Upper lobe of right lung (tissue), 1 donor: Measurements from ENCODE around the gene KCTD14. TPM values are rescaled to one million over a fixed set of nuclear protein-coding genes. Genes with fewer than 3 reads are reported as not detected.
"Not testable (repeated sequence)": the region's sequence is repeated elsewhere in the genome, so short reads cannot be mapped to it uniquely, and the experiment has no call there.

Source experiments
- ATAC-seq: fragments of 200-7000 bp; cut with Tn5 transposase; one replicate; pipeline ENCODE4 v1.9.1; 2020; ENCODE audit warnings: mild to moderate bottlenecking, moderate library complexity
- DNase-seq: peaks from one replicate; pipeline ENCODE4 v3.0.0-alpha.2; 2020
- H3K27ac ChIP-seq: fragments of 200-600 bp; one replicate; pipeline ENCODE4 v1.8.0; 2022
- H3K27me3 ChIP-seq: fragments of 200-600 bp; one replicate; pipeline ENCODE4 v1.8.0; 2022; ENCODE audit warnings: mild to moderate bottlenecking
- H3K36me3 ChIP-seq: fragments of 200-600 bp; one replicate; pipeline ENCODE4 v1.8.0; 2022
- H3K4me1 ChIP-seq: fragments of 200-600 bp; one replicate; pipeline ENCODE4 v1.8.0; 2022
- H3K4me3 ChIP-seq: fragments of 200-600 bp; one replicate; pipeline ENCODE4 v1.8.0; 2022; ENCODE audit warnings: mild to moderate bottlenecking
- H3K9me3 ChIP-seq: fragments of 200-600 bp; one replicate; pipeline ENCODE4 v1.8.0; 2022
- intact Hi-C: fragments of 100-400 bp; cut with DNase I; formaldehyde crosslinking; loops from one replicate; pipeline ENCODE4 v1.11.0; 2022
- total RNA-seq: library from RNA; stranded (reverse); fragmentation: NEBNext Ultra II Directional; extraction: Animal tissue kit (Norgen Biotek cat#: 25700); gene quantifications from one replicate; pipeline ENCODE4 v1.2.1, GENCODE V29; 2021
- TF ChIP-seq, protein P1 (sequence below): fragments of 200-600 bp; IDR thresholded peaks from one replicate; pipeline ENCODE4 v1.8.0; 2022; ENCODE audit warnings: antibody characterized with exemption
- donor health status: DM: no; HTN: yes; CAD: no; lungs with severe emphysema.

KCTD14 gene
- total RNA-seq, 1 donor from 2014 or later: 13.6 TPM

DNA sequence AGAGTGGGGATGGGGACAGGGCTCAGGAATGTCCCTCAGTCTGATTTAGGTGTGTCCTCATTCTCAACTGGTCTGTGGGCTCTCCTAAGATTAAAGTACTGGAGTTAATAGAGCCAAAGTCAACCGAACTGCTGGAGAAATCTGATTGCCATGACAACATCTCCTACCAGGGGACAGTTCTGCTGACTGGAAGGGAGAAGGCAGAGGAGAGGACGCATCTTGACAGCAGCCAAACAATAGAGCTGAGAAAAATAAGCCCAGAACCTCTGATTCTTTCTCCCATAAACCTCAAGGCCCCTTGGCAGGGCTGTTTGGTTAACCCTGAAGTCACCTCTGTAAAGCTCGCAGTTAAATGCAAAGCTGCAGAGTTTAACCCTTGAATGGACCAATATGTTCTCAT lies 2.8 kb downstream of the KCTD14 start:
- Histone ChIP-seq H3K4me1 (no peaks in the 10 kb centered on the region), H3K36me3 (no peaks in the 10 kb centered on the region), H3K4me3 (no peak overlapping the region), H3K9me3 (no peaks in the 10 kb centered on the region), H3K27ac (no peak overlapping the region), H3K27me3 (no peaks in the 10 kb centered on the region)
- ATAC-seq (peak; percentile 34), DNase-seq (no peak)
- intact Hi-C loops: no loop called here
- TF ChIP-seq, protein P1, sequence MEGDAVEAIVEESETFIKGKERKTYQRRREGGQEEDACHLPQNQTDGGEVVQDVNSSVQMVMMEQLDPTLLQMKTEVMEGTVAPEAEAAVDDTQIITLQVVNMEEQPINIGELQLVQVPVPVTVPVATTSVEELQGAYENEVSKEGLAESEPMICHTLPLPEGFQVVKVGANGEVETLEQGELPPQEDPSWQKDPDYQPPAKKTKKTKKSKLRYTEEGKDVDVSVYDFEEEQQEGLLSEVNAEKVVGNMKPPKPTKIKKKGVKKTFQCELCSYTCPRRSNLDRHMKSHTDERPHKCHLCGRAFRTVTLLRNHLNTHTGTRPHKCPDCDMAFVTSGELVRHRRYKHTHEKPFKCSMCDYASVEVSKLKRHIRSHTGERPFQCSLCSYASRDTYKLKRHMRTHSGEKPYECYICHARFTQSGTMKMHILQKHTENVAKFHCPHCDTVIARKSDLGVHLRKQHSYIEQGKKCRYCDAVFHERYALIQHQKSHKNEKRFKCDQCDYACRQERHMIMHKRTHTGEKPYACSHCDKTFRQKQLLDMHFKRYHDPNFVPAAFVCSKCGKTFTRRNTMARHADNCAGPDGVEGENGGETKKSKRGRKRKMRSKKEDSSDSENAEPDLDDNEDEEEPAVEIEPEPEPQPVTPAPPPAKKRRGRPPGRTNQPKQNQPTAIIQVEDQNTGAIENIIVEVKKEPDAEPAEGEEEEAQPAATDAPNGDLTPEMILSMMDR: no peak

DNA sequence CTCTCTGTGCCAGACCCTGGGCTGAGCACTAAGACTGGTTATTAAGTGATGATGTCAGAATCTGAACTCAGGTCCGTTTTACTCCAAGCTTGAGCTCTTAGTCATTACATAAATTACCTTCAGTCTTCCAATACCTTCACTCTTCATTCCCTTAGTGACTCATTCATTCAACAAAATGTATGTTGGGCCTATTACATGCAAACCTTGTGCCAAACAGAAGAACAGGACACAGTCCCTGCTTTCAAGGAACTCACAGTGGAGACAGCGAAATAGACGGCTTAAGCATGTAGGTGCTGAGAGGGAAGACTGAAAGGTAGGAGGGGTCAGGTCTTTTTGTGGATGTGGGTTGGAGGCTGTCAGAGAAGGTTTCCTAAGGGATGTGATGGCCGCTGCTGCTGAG lies 3.3 kb downstream of the KCTD14 start:
- intact Hi-C loops: no loop called here
- H3K27ac ChIP-seq: no peak overlapping the region
- no peak overlapping the region for H3K4me3 ChIP-seq
- no peaks in the 10 kb centered on the region for H3K4me1 ChIP-seq
- H3K27me3 ChIP-seq: no peaks in the 10 kb centered on the region
- TF ChIP-seq, protein P1: no peak
- H3K36me3 ChIP-seq: no peaks in the 10 kb centered on the region
- ATAC-seq: no peak
- no peaks in the 10 kb centered on the region for H3K9me3 ChIP-seq
- DNase-seq: no peak

DNA sequence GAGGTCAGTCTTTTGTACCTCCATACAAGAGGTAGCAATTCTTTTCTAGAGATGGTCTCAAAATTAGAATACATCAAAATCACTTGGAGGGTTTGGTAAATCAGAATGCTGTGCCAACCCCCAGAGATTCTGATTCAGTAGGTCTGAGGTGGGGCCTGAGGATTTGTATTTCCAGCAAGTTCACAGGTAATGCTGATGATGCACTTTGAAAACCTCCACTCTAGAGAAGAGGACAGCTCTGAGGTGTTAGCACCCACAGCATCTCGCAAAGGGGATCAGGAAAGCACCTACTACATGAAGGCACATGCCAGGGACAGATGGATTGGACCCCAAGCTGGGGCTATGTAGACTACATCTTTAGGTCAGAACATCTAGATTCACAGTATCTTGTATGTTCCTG lies 7.2 kb downstream of the KCTD14 start:
- H3K9me3 ChIP-seq: no peaks in the 10 kb centered on the region
- H3K27ac ChIP-seq: no peak overlapping the region
- no peak for DNase-seq
- H3K4me3 ChIP-seq: no peak overlapping the region
- H3K27me3 ChIP-seq: no peaks in the 10 kb centered on the region
- TF ChIP-seq, protein P1: no peak
- no peaks in the 10 kb centered on the region for H3K36me3 ChIP-seq
- no peak for ATAC-seq
- intact Hi-C loops: no loop called here
- H3K4me1 ChIP-seq: no peaks in the 10 kb centered on the region

DNA sequence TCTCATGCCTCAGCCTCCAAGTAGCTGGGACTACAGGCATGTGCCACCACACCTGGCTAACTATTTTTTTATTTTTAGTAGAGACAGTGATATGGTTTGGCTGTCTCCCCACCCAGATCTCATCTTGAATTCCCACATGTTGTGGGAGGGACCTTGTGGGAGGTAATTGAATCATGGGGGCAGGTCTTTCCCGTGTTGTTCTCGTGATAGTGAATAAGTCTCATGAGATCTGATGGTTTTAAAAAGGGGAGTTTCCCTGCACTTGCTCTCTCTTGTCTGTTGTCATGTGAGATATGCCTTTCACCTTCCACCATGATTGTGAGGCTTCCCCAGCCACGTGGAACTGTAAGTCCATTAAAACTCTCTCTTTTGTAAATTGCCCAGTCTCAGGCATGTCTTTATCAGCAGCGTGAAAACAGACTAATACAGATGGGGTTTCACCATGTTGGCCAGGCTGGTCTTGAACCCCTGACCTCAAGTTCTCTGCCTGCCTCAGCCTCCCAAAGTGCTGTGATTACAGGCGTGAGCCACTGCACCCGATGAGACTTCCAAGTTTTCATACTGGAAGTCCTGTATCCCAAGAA lies 8.0 kb downstream of the KCTD14 start:
- ATAC-seq, H3K4me3 ChIP-seq, H3K27me3 ChIP-seq, H3K4me1 ChIP-seq, H3K9me3 ChIP-seq, H3K27ac ChIP-seq, DNase-seq, intact Hi-C loops, H3K36me3 ChIP-seq: not testable (repeated sequence)

DNA sequence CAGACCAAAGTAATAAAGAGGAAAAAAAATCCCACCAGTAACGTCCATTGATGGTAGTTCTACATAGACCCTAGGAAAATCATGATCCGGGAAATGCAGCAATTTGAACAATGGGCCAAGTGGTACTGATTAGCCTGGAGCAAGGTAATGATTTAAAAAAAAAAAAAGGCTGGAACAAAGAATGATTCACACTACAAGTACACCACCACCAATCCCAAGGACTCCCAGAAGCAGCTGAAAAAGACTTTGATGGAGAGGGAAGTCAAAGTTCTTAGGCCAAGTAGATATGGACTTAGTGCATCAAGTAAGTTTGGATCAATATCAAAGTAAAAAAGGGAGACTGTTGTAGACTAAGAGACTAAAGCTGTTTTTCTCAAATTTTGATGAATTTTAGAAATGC lies 11.8 kb downstream of the KCTD14 start:
- H3K9me3 ChIP-seq: no peaks in the 10 kb centered on the region
- intact Hi-C loops: no loop called here
- no peak for ATAC-seq
- TF ChIP-seq, protein P1: no peak
- no peaks in the 10 kb centered on the region for H3K27me3 ChIP-seq
- H3K36me3 ChIP-seq: no peaks in the 10 kb centered on the region
- no peak overlapping the region for H3K27ac ChIP-seq
- DNase-seq: no peak
- no peak overlapping the region for H3K4me3 ChIP-seq
- no peaks in the 10 kb centered on the region for H3K4me1 ChIP-seq

DNA sequence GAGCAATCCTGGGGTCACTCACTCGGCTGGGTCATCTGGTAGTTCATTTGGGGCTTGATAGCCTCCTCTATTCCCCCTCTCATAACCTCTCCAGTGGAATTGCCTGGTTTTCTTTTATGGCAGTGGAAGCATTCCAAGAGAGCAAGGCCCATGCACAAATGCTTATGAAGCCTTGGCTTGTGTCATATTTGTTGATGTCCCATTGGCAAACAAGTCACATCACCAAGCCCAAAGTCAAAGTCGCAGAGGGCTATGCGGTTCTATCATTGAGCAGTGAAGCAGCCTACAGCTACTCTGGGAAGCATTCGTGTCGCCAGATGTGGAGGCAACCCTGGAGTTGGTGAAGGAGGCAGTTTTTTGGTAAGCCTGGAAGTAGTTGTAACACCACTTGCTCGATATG lies 12.3 kb downstream of the KCTD14 start:
- DNase-seq (no peak), ATAC-seq (no peak)
- no peaks in the 10 kb centered on the region for H3K4me1 ChIP-seq
- H3K9me3 ChIP-seq: no peaks in the 10 kb centered on the region
- TF ChIP-seq, protein P1: no peak
- no peaks in the 10 kb centered on the region for H3K27me3 ChIP-seq
- no peak overlapping the region for H3K4me3 ChIP-seq
- no peak overlapping the region for H3K27ac ChIP-seq
- H3K36me3 ChIP-seq: no peaks in the 10 kb centered on the region
- intact Hi-C loops: no loop called here
